ENCODE results near the gene DYNC2I2.

DNA sequence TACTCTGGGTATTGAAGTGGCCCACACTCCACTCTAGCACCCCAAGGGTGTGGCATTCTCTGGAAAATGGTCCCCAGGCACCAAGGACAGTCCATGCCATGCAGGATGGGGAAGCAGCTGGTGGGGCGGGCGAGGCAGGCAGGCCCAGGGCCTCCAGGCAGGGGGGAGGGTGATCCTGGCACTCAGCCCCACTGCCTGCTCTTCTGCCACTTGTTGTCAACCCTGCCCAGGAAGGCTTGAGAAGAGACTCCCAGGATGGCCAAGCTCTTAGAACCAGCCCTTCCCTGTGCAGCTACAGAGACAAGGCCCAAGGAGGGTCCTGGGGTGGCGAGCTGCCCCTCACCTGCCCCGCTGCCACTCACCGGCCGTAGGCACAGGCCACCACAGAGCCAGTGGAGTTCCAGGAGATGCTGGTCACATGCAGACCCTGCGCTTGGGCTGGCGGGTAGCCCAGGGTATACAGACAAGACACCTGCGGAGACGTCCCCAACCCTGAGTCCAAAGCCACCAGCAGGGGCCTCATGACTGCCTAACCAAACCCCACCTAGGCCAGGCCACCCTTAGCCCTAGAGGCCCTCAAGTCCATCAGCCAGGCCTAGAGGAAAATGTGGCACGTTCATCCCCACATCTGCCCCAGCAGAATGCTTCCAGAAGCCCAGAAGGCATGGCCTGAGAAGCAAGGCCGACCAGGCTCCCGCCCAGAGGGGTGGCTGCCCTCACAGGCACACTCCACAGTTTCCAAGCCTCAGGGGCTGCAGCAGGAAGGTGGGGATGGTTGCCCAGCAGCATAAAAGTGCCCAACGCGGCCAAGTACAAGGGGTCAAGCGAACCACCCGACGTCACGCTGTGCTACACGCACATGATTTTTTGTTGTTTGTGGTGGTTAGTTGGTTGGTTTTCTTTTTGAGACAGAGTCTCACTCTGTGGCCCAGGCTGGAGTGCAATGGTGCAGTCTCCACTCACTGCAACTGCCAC is 19.8 kb downstream of the DYNC2I2 start:
- no peak for TF ChIP-seq GATA2 (CRISPR knock-in tag; IDR thresholded peaks at IDR 0.05)
- TF ChIP-seq RAD21 (IDR thresholded peaks at IDR 0.05; ENCODE audit: low read length) = no peak
- no peak for TF ChIP-seq EZH2phosphoT487 (IDR thresholded peaks at IDR 0.05; ENCODE audit: borderline replicate concordance, low read depth)
- TF ChIP-seq, protein P1, sequence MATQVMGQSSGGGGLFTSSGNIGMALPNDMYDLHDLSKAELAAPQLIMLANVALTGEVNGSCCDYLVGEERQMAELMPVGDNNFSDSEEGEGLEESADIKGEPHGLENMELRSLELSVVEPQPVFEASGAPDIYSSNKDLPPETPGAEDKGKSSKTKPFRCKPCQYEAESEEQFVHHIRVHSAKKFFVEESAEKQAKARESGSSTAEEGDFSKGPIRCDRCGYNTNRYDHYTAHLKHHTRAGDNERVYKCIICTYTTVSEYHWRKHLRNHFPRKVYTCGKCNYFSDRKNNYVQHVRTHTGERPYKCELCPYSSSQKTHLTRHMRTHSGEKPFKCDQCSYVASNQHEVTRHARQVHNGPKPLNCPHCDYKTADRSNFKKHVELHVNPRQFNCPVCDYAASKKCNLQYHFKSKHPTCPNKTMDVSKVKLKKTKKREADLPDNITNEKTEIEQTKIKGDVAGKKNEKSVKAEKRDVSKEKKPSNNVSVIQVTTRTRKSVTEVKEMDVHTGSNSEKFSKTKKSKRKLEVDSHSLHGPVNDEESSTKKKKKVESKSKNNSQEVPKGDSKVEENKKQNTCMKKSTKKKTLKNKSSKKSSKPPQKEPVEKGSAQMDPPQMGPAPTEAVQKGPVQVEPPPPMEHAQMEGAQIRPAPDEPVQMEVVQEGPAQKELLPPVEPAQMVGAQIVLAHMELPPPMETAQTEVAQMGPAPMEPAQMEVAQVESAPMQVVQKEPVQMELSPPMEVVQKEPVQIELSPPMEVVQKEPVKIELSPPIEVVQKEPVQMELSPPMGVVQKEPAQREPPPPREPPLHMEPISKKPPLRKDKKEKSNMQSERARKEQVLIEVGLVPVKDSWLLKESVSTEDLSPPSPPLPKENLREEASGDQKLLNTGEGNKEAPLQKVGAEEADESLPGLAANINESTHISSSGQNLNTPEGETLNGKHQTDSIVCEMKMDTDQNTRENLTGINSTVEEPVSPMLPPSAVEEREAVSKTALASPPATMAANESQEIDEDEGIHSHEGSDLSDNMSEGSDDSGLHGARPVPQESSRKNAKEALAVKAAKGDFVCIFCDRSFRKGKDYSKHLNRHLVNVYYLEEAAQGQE (IDR thresholded peaks at IDR 0.05; ENCODE audit: low read depth, low read length) = no peak
- no peak for TF ChIP-seq SMC3 (IDR thresholded peaks at IDR 0.05; ENCODE audit: low read depth, low read length)
- TF ChIP-seq, protein P2, sequence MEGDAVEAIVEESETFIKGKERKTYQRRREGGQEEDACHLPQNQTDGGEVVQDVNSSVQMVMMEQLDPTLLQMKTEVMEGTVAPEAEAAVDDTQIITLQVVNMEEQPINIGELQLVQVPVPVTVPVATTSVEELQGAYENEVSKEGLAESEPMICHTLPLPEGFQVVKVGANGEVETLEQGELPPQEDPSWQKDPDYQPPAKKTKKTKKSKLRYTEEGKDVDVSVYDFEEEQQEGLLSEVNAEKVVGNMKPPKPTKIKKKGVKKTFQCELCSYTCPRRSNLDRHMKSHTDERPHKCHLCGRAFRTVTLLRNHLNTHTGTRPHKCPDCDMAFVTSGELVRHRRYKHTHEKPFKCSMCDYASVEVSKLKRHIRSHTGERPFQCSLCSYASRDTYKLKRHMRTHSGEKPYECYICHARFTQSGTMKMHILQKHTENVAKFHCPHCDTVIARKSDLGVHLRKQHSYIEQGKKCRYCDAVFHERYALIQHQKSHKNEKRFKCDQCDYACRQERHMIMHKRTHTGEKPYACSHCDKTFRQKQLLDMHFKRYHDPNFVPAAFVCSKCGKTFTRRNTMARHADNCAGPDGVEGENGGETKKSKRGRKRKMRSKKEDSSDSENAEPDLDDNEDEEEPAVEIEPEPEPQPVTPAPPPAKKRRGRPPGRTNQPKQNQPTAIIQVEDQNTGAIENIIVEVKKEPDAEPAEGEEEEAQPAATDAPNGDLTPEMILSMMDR (IDR thresholded peaks at IDR 0.05) = no peak
- TF ChIP-seq, protein P3, sequence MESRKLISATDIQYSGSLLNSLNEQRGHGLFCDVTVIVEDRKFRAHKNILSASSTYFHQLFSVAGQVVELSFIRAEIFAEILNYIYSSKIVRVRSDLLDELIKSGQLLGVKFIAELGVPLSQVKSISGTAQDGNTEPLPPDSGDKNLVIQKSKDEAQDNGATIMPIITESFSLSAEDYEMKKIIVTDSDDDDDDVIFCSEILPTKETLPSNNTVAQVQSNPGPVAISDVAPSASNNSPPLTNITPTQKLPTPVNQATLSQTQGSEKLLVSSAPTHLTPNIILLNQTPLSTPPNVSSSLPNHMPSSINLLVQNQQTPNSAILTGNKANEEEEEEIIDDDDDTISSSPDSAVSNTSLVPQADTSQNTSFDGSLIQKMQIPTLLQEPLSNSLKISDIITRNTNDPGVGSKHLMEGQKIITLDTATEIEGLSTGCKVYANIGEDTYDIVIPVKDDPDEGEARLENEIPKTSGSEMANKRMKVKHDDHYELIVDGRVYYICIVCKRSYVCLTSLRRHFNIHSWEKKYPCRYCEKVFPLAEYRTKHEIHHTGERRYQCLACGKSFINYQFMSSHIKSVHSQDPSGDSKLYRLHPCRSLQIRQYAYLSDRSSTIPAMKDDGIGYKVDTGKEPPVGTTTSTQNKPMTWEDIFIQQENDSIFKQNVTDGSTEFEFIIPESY (IDR thresholded peaks at IDR 0.05; ENCODE audit: borderline replicate concordance, low read depth) = no peak
- no peak for TF ChIP-seq POLR2AphosphoS5 (IDR thresholded peaks at IDR 0.05; ENCODE audit: low read depth, low read length)

Measured in SK-N-SH (cell line).